K562 (cell line): ENCODE results near the gene GNL3. TPM values are rescaled to one million over a fixed set of nuclear protein-coding genes. Genes with fewer than 3 reads are reported as not detected.

Experiments
- BHLHE40 ChIP-seq: IDR thresholded peaks from 2 replicates; pipeline ENCODE4 v1.6.1; 2011; ENCODE audit warnings: low read length, improper control_type of control experiment
- CREM ChIP-seq: IDR thresholded peaks from 2 replicates; pipeline ENCODE4 v1.6.1; 2014; ENCODE audit warnings: antibody characterized with exemption, low read depth
- DMBX1 ChIP-seq: fragments of 250-450 bp; sonication (Bioruptor Pico); IDR thresholded peaks from 2 replicates; pipeline ENCODE4 v1.8.0; 2022; ENCODE audit warnings: inconsistent platforms, mild to moderate bottlenecking, moderate library complexity, borderline replicate concordance
- FOXA3 ChIP-seq, 2 experiments: fragments of 450-650 bp in 1 of 2; sonication (generic) in 1 of 2; formaldehyde crosslinking; IDR thresholded peaks in 1 of 2; conservative IDR thresholded peaks in 1 of 2; 2 replicates each; pipeline versions ENCODE4 v1.4.0 to v1.8.0; 2020 to 2022; ENCODE audit warnings: mild to moderate bottlenecking in 2 of 2, missing genetic modification reagents in 1 of 2
- FOXO4 ChIP-seq: fragments of 450-650 bp; formaldehyde crosslinking; IDR thresholded peaks from 2 replicates; pipeline ENCODE4 v1.4.0; 2020; ENCODE audit warnings: mild to moderate bottlenecking, moderate library complexity
- FUS ChIP-seq: fragments of 200-400 bp; formaldehyde crosslinking; optimal IDR thresholded peaks from 2 replicates; pipeline ENCODE3; 2017; ENCODE audit warnings: low read depth, low read length
- GABPA ChIP-seq: fragments of 200-800 bp; sonication (Bioruptor generic); conservative IDR thresholded peaks from 2 replicates; pipeline ENCODE4 v1.6.1; 2016; ENCODE audit warnings: low read depth, missing genetic modification characterization, missing compliant biosample characterization
- HDGF ChIP-seq: fragments of 450-650 bp; IDR thresholded peaks from 2 replicates; pipeline ENCODE4 v1.6.1; 2016
- HMG20B ChIP-seq: fragments of 250-450 bp; sonication (Bioruptor Pico); IDR thresholded peaks from 2 replicates; pipeline ENCODE4 v1.5.0; 2021; ENCODE audit warnings: mild to moderate bottlenecking
- HNRNPH1 ChIP-seq: fragments of 200-400 bp; formaldehyde crosslinking; optimal IDR thresholded peaks from 2 replicates; pipeline ENCODE3; 2017; ENCODE audit warnings: low read depth, mild to moderate bottlenecking, low read length, moderate library complexity
- L3MBTL2 ChIP-seq: fragments of 450-650 bp; IDR thresholded peaks from 2 replicates; pipeline ENCODE4 v1.6.1; 2016; ENCODE audit warnings: mild to moderate bottlenecking, moderate library complexity
- NCOA2 ChIP-seq, 2 experiments: fragments of 450-650 bp; IDR thresholded peaks; 2 replicates each; pipeline ENCODE4 v1.6.1; 2018; ENCODE audit warnings: mild to moderate bottlenecking in 2 of 2, moderate library complexity in 1 of 2; ENCODE audit not compliant: partially characterized antibody in 2 of 2
- RUNX1 ChIP-seq: sonication (generic); IDR thresholded peaks from 2 replicates; pipeline ENCODE4 v1.6.1; 2016; ENCODE audit warnings: antibody characterized with exemption, low read depth
- SIN3B ChIP-seq: fragments of 450-650 bp; IDR thresholded peaks from 2 replicates; pipeline ENCODE4 v1.6.1; 2017; ENCODE audit warnings: low read depth, mild to moderate bottlenecking, moderate library complexity
- SMARCB1 ChIP-seq: IDR thresholded peaks from 2 replicates; pipeline ENCODE4 v1.6.1; 2011; ENCODE audit warnings: improper control_type of control experiment, low read depth; ENCODE audit not compliant: insufficient read length
- SNIP1 ChIP-seq: fragments of 450-650 bp; IDR thresholded peaks from 2 replicates; pipeline ENCODE4 v1.7.1; 2017; ENCODE audit warnings: low read depth, mild to moderate bottlenecking
- TFAP4 ChIP-seq: sonication (generic); formaldehyde crosslinking; IDR thresholded peaks from 2 replicates; pipeline ENCODE4 v1.8.0; 2022; ENCODE audit warnings: missing genetic modification reagents, mild to moderate bottlenecking, moderate library complexity, borderline replicate concordance
- ZNF239 ChIP-seq: fragments of 250-450 bp; sonication (Bioruptor Pico); IDR thresholded peaks from 2 replicates; pipeline ENCODE4 v1.4.0; 2020; ENCODE audit warnings: mild to moderate bottlenecking
- ZNF280B ChIP-seq: fragments of 250-450 bp; sonication (Bioruptor Pico); IDR thresholded peaks from 2 replicates; pipeline ENCODE4 v1.5.1; 2021; ENCODE audit warnings: mild to moderate bottlenecking
- ZNF408 ChIP-seq: fragments of 250-450 bp; sonication (Bioruptor Pico); IDR thresholded peaks from 2 replicates; pipeline ENCODE4 v1.4.0; 2020; ENCODE audit warnings: low read depth, mild to moderate bottlenecking, moderate library complexity
- polyA plus RNA-seq, 8 experiments: library from polyadenylated mRNA; depleted of rRNA in 4 of 8; stranded (reverse) in 5 of 8; unstranded in 3 of 8; fragments of >200 nt; fragmentation: Nextera tagmentation in 2 of 8; fragmentation: Illumina TruSeq in 1 of 8; extraction: Ambion mirVana in 2 of 8; extraction: Trizol in 1 of 8; gene quantifications; 2 replicates each; pipeline versions ENCODE4 v1.2.1 to v1.2.3, GENCODE V29; 2011 to 2014; ENCODE audit warnings: inconsistent platforms in 1 of 8, missing spikeins in 1 of 8
- total RNA-seq, 7 experiments: library from RNA; depleted of rRNA in 6 of 7; stranded (reverse); fragments of >200 nt in 6 of 7; fragmentation: Illumina TruSeq in 2 of 7; extraction: Trizol in 2 of 7; gene quantifications; 2 replicates each; pipeline versions ENCODE4 v1.2.1 to v1.2.3, GENCODE V29; 2011 to 2021; ENCODE audit warnings: low replicate concordance in 1 of 7
- TF ChIP-seq, protein P1 (sequence below): fragments of 450-650 bp; IDR thresholded peaks from 2 replicates; pipeline ENCODE4 v1.6.1; 2016; ENCODE audit warnings: borderline replicate concordance

Gene GNL3
- total and polyA plus RNA-seq, 9 of the 15 experiments (the other 6 are each of a cell fraction or from before 2014, with no cell fraction given) = 132 to 313 (median 220) TPM

GRCh38 chr3:52705688-52706686 lies 20.2 kb downstream of the GNL3 start, which contains the start of the genes GLT8D1 and SPCS1 (continued):
- TF ChIP-seq HMG20B (CRISPR knock-in tag) (no peak), ZNF280B (CRISPR knock-in tag) (no peak), ZNF239 (no peak), HNRNPH1 (no peak), GABPA (tag) (peak; percentile 99), ZNF408 (CRISPR knock-in tag) (no peak), L3MBTL2 (peak; percentile 45; the same call in 1 of the 2 replicates), SMARCB1 (no peak), FOXA3 (CRISPR knock-in tag; conservative IDR thresholded peaks at IDR 0.05 in 1 of 2, IDR thresholded peaks at IDR 0.05 in 1 of 2) (no peak; a peak in 1 of 4 replicates), RUNX1 (no peak), DMBX1 (no peak), CREM (peak; percentile 90), SNIP1 (no peak), HDGF (no peak), FUS (no peak), SIN3B (peak; percentile 87), NCOA2 (IDR thresholded peaks at IDR 0.05; ENCODE audit: partially characterized antibody in 2 of 2) (peak in 1 of 2 experiments; percentile 89), BHLHE40 (no peak), TFAP4 (peak; percentile 82), FOXO4 (CRISPR knock-in tag) (no peak)
- TF ChIP-seq, protein P1, sequence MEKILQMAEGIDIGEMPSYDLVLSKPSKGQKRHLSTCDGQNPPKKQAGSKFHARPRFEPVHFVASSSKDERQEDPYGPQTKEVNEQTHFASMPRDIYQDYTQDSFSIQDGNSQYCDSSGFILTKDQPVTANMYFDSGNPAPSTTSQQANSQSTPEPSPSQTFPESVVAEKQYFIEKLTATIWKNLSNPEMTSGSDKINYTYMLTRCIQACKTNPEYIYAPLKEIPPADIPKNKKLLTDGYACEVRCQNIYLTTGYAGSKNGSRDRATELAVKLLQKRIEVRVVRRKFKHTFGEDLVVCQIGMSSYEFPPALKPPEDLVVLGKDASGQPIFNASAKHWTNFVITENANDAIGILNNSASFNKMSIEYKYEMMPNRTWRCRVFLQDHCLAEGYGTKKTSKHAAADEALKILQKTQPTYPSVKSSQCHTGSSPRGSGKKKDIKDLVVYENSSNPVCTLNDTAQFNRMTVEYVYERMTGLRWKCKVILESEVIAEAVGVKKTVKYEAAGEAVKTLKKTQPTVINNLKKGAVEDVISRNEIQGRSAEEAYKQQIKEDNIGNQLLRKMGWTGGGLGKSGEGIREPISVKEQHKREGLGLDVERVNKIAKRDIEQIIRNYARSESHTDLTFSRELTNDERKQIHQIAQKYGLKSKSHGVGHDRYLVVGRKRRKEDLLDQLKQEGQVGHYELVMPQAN = peak; percentile 98
